Activated naive CD8-positive, alpha-beta T cell treated with anti-CD3 and anti-CD28 coated beads, Interleukin-2, amount 10 ng/mL, durations not matched to agents 7 days and 5 days (primary cell): ENCODE measurements around the gene SOS2. TPM values are rescaled to one million over a fixed set of nuclear protein-coding genes. Genes with fewer than 3 reads are reported as not detected.

Source experiments
- ATAC-seq: fragments of 150-1000 bp; cut with Tn5 transposase; one replicate; pipeline ENCODE4 v1.10.0; 2021; ENCODE audit warnings: low read depth, moderate library complexity
- POLR2A ChIA-PET: fragments of 350-600 bp; sonication (Branson Sonifier 250); formaldehyde crosslinking; loops from one replicate; lab custom pipeline; 2021; ENCODE audit warnings: antibody characterized with exemption; lab: Charles Lee
- DNase-seq: peaks from one replicate; pipeline ENCODE4 v3.0.0; 2021
- H3K27ac Mint-ChIP-seq: one replicate; pipeline ENCODE4 v1.8.0; 2022; ENCODE audit warnings: mild to moderate bottlenecking, mixed read lengths
- H3K27me3 Mint-ChIP-seq: one replicate; pipeline ENCODE4 v1.8.0; 2022; ENCODE audit warnings: mild to moderate bottlenecking, moderate library complexity, mixed read lengths
- H3K36me3 Mint-ChIP-seq: one replicate; pipeline ENCODE4 v1.8.0; 2021; ENCODE audit warnings: mild to moderate bottlenecking, mixed read lengths
- H3K4me1 Mint-ChIP-seq: one replicate; pipeline ENCODE4 v1.8.0; 2021; ENCODE audit warnings: mixed read lengths
- H3K4me3 Mint-ChIP-seq: one replicate; pipeline ENCODE4 v1.8.0; 2022; ENCODE audit warnings: mild to moderate bottlenecking, moderate library complexity, mixed read lengths
- H3K9me3 Mint-ChIP-seq: one replicate; pipeline ENCODE4 v1.8.0; 2021; ENCODE audit warnings: mixed read lengths
- total RNA-seq, 2 experiments: library from RNA; stranded (reverse); gene quantifications; one replicate each; pipeline ENCODE4 v1.2.3, GENCODE V29; 2021

Gene SOS2
- total RNA-seq, 2 experiments from 2014 or later, result 34.6 to 36.1 TPM

DNA sequence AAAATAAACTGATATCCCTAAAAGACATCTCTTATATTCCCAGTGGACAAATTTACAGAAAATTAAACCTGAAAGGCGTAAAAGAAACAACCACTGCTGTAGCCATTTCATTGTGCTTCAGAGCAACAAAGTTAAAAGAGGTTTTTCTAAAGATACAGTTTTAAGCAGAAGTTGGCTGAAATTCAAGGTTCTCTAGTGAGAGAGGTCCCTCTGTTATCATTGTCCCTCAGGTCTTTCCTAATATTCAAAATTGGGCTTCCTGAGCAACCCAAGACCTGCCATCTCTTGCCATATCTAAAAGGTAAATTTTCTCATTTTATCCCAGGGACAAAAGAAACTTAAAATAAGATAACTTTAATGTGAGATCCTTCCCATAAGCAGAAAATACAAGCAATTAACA is 10.7 kb upstream of the SOS2 start:
- no peaks in the 10 kb centered on the region for H3K9me3 Mint-ChIP-seq
- DNase-seq (no peak), ATAC-seq (no peak)
- no peaks in the 10 kb centered on the region for H3K27me3 Mint-ChIP-seq
- no peaks in the 10 kb centered on the region for H3K4me1 Mint-ChIP-seq
- H3K36me3 Mint-ChIP-seq, result peaks cover 8% of the 10 kb centered on the region
- POLR2A ChIA-PET, result interaction anchor here (1.0 kb wide), 1 partner anchor 69 kb away, joined by 3 read pairs; no protein-coding TSS in a partner anchor
- H3K27ac Mint-ChIP-seq, result no peak overlapping the region
- no peak overlapping the region for H3K4me3 Mint-ChIP-seq

- Mint-ChIP-seq H3K27me3 (no peaks in the 10 kb centered on the region), H3K36me3 (peaks cover 10% of the 10 kb centered on the region), H3K27ac (no peak overlapping the region), H3K4me3 (no peak overlapping the region), H3K4me1 (no peaks in the 10 kb centered on the region), H3K9me3 (peaks cover 6% of the 10 kb centered on the region)
- POLR2A ChIA-PET, result no interaction called here
- no peak for DNase-seq
- ATAC-seq, result no peak
Measured at GRCh38 chr14:50237427-50237826, 6.0 kb upstream of the SOS2 start.

DNA sequence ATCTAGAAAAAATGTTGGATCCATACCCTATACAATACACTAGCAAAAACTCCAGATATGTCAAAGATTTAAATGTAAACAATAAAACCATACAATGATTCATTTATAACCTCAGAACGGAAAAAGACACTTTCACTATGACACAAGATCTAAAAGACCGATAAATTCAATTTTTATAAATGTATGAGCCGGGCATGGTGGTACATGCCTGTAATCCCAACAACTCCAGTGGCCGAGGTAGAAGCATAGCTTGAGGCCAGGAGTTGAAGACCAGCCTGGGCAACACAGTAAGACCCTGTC is 2.5 kb upstream of the SOS2 start:
- ATAC-seq (no peak), DNase-seq (no peak)
- Mint-ChIP-seq H3K9me3 (peaks cover 6% of the 10 kb centered on the region), H3K4me1 (peaks cover 14% of the 10 kb centered on the region), H3K27me3 (no peaks in the 10 kb centered on the region), H3K36me3 (peaks cover 9% of the 10 kb centered on the region), H3K27ac (no peak overlapping the region), H3K4me3 (no peak overlapping the region)
- POLR2A ChIA-PET, result no interaction called here

- Mint-ChIP-seq H3K9me3 (peaks cover 6% of the 10 kb centered on the region), H3K4me3 (peak overlapping the region; percentile 3), H3K27ac (no peak overlapping the region), H3K27me3 (no peaks in the 10 kb centered on the region), H3K4me1 (peaks cover 17% of the 10 kb centered on the region), H3K36me3 (peaks cover 11% of the 10 kb centered on the region)
- ATAC-seq (no peak), DNase-seq (no peak)
- POLR2A ChIA-PET, result no interaction called here
Measured at GRCh38 chr14:50233166-50233950, 2.0 kb upstream of the SOS2 start.

DNA sequence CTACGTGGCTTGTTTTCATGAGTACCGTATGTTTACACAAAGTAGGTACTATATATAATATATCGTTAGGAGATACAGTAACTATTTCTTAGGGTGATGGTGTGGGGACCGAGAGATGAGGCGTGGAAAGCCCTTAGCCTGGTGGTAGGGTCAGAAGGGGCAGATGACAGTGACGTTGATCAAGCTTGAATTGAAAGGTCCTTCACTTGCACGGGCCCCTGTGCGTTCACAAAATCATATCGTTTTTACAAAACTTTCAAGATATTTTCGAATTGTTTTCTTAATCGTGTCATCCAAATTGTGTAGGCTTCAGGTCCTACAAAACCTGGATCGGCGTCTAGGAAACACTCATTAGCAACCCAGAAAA is 881 bp upstream of the SOS2 start:
- peaks cover 17% of the 10 kb centered on the region for H3K4me1 Mint-ChIP-seq
- no peaks in the 10 kb centered on the region for H3K27me3 Mint-ChIP-seq
- DNase-seq (no peak), ATAC-seq (no peak)
- peaks cover 13% of the 10 kb centered on the region for H3K36me3 Mint-ChIP-seq
- H3K27ac Mint-ChIP-seq, result peak overlapping the region; percentile 61
- peaks cover 6% of the 10 kb centered on the region for H3K9me3 Mint-ChIP-seq
- POLR2A ChIA-PET, result interaction anchor here (1.2 kb wide), 3 partner anchors 80 to 646 kb away, joined by 6 to 9 read pairs (median 7); partner anchors contain the start of gene RPS29
- H3K4me3 Mint-ChIP-seq, result peak overlapping the region; percentile 68

DNA sequence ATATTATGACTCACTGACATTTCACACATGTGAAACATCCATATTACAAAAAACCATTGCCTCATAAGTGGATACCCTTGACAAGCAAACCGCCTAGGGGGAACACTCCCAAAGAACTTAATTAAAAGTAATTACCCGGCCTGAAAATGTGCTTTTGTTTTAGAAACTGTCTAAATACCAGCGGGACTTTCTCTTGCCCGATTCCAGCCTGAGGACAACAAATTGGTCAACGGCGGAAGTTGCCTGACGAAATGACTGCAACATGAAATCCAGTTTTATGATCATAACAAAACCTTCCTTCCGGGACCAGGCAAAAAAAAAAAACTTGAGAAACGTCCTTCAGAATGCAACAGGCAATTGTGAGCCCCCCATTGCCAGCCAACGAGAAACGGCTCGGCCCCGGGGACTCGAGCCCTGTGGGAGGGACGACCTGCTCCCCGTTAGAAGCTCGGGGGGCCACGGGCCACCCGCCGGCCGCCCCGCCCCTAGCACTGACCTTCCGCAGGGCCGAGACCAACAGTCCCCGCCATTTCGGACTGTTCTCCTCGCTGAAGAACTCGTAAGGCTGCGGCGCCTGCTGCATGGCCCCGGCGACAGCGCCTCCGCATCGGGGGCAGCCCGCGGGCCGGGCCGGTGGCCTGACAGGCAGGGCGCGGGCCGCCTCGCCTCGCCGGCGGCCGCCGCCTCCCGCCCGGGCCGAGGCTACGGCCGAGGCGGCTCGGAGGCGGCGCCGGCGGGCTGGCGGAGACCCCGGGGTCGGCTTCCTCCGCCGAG is 490 bp downstream of the SOS2 start:
- Mint-ChIP-seq H3K27me3 (no peaks in the 10 kb centered on the region), H3K4me3 (peak overlapping the region; percentile 82), H3K4me1 (peaks cover 20% of the 10 kb centered on the region), H3K9me3 (peaks cover 6% of the 10 kb centered on the region), H3K36me3 (peaks cover 13% of the 10 kb centered on the region), H3K27ac (peak overlapping the region; percentile 96)
- ATAC-seq (peak; percentile 30), DNase-seq (no peak)
- POLR2A ChIA-PET, result interaction anchor here (1.0 to 1.2 kb wide), 4 partner anchors 82 to 645 kb away, joined by 3 to 9 read pairs (median 6); partner anchors contain the start of genes RPS29 and VCPKMT

DNA sequence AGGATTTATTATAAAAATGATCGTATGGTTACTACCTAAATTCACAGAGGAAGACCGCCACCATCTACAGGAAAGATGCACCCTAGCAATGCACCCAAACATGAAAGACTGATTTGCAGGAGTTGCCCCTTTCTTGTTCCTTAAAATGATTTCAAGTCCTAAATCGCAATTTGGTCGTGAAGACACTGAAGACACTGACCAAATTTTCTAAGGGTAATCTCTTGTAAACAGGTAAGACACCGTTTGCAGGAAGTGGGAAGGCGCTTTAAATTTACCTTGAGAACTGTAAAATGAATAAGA is 1.0 kb downstream of the SOS2 start:
- no peak for ATAC-seq

DNA sequence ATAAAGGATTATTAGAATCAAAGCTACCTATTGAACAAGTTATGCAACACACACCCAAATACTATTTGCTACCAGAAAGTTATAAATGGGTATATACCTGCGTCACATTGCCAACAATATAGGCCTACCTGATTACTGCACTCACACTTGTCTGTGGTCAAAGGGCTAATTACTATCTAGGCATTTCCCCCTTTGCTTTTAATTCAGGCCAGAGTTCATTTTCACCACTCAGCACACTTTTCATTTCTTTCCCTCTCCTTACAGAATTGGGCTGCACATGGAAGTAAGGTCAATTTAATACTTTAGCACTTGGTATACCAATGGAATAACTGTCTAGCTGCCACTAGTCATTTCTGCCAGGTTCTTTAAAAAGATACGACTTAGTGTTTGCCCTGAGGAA is 1.7 kb downstream of the SOS2 start:
- DNase-seq (no peak), ATAC-seq (no peak)
- H3K4me1 Mint-ChIP-seq, result peaks cover 22% of the 10 kb centered on the region
- POLR2A ChIA-PET, result no interaction called here
- H3K36me3 Mint-ChIP-seq, result peaks cover 5% of the 10 kb centered on the region
- peak overlapping the region; percentile 82 for H3K4me3 Mint-ChIP-seq
- H3K27me3 Mint-ChIP-seq, result no peaks in the 10 kb centered on the region
- no peaks in the 10 kb centered on the region for H3K9me3 Mint-ChIP-seq
- H3K27ac Mint-ChIP-seq, result peak overlapping the region; percentile 2

More for the DNA sequence above, 1.0 kb downstream of the SOS2 start:
- POLR2A ChIA-PET, result interaction anchor here (1.0 kb wide), 1 partner anchor 114 kb away, joined by 3 read pairs; the partner anchor contains the start of gene VCPKMT
- Mint-ChIP-seq H3K36me3 (peaks cover 9% of the 10 kb centered on the region), H3K4me3 (peak overlapping the region; percentile 82), H3K27ac (peak overlapping the region; percentile 96), H3K4me1 (peaks cover 22% of the 10 kb centered on the region), H3K27me3 (no peaks in the 10 kb centered on the region), H3K9me3 (peaks cover 3% of the 10 kb centered on the region)
- DNase-seq, result no peak

DNA sequence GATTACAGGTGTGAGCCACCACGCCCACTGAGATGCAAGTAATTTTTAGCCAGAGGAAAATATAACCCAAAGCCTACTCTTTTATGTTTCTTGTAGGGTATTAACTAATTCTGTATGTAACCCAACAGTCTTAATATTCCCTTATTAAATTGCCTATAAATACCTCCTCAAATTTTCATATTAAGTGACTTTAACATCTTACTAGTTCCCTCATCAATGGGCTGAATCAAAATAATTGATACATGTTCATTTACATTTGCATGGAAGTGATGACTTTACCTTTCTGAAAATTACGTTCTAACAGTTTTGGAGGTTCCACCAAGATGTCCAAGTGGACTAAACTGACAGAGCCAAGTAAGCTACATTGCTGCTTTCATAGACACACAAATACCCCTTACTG is 3.1 kb downstream of the SOS2 start:
- Mint-ChIP-seq H3K9me3 (no peaks in the 10 kb centered on the region), H3K4me1 (peaks cover 22% of the 10 kb centered on the region), H3K36me3 (peaks cover 9% of the 10 kb centered on the region), H3K27me3 (no peaks in the 10 kb centered on the region), H3K4me3 (peak overlapping the region; percentile 3), H3K27ac (no peak overlapping the region)
- ATAC-seq, result no peak
- DNase-seq, result no peak
- POLR2A ChIA-PET, result no interaction called here

DNA sequence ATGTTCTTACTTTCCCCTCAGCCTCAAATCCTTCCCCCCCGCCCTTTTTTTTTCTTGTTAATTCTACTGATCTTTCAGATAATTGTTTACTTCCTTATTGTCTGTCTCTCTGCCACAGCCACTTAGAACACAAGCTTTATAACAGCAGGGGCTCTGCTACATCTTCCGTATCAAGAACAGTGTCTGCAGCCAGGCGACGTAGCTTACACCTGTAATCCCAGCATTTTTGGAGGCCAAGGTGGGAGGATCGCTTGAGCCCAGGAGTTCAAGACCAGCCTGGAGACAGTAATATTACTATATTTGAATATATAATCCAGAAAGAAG is 5.4 kb downstream of the SOS2 start:
- Mint-ChIP-seq H3K4me1 (peaks cover 29% of the 10 kb centered on the region), H3K36me3 (peaks cover 18% of the 10 kb centered on the region), H3K27me3 (no peaks in the 10 kb centered on the region), H3K4me3 (no peak overlapping the region), H3K9me3 (no peaks in the 10 kb centered on the region), H3K27ac (no peak overlapping the region)
- no peak for DNase-seq
- POLR2A ChIA-PET, result no interaction called here
- no peak for ATAC-seq

- DNase-seq (no peak), ATAC-seq (no peak)
- Mint-ChIP-seq H3K4me3 (no peak overlapping the region), H3K36me3 (peaks cover 18% of the 10 kb centered on the region), H3K4me1 (peaks cover 28% of the 10 kb centered on the region), H3K27ac (no peak overlapping the region), H3K9me3 (no peaks in the 10 kb centered on the region), H3K27me3 (no peaks in the 10 kb centered on the region)
- POLR2A ChIA-PET, result no interaction called here
Measured at GRCh38 chr14:50225067-50225973, 6.1 kb downstream of the SOS2 start.

DNA sequence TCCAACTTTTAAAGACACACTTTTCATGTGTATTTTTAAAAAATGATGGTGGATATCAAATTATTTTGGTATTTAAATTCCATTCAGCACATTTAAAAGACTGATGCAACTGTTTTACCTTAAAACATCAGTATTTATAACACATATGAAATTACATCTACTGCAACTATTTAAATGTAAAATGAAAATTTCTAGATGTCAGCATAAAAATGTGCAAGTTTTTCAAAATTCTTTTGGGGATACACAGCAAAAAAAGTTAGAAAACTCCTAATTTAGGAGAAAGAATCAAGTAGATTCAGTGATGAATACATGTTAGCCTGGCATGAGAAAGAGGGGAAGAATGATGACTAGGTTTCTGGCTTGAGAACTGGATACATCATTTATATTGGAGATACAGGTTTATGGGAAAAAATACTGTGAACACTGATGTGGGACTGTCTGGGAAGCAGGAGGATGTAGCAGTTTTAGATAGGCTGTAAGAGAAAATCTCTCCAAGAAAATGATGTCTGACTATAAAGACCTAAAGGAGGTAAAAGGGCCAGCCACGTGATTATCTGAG is 9.2 kb downstream of the SOS2 start:
- no peak overlapping the region for H3K27ac Mint-ChIP-seq
- H3K4me1 Mint-ChIP-seq, result peaks cover 17% of the 10 kb centered on the region
- H3K27me3 Mint-ChIP-seq, result no peaks in the 10 kb centered on the region
- no peak overlapping the region for H3K4me3 Mint-ChIP-seq
- ATAC-seq (no peak), DNase-seq (no peak)
- peaks cover 18% of the 10 kb centered on the region for H3K36me3 Mint-ChIP-seq
- POLR2A ChIA-PET, result no interaction called here
- no peaks in the 10 kb centered on the region for H3K9me3 Mint-ChIP-seq

DNA sequence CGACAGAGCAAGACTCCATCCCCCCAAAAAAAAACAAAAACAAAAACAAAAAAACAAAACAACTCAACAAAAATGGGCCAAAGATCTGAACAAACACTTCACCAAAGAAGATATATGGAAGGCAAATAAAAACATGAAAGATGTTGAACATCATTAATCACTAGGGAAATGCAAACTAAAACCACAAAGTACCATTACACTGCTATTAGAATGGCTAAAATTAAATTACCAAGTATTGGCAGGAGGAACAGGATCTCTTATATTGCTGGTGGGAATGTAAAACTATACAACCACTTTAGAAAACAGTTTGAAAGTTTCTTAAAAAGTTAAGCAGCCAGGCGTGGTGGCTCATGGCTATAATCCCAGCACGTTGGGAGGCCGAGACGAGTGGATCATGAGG is 12.9 kb downstream of the SOS2 start:
- H3K27me3 Mint-ChIP-seq, result no peaks in the 10 kb centered on the region
- H3K27ac Mint-ChIP-seq, result no peak overlapping the region
- peaks cover 13% of the 10 kb centered on the region for H3K36me3 Mint-ChIP-seq
- POLR2A ChIA-PET, result no interaction called here
- H3K4me3 Mint-ChIP-seq, result no peak overlapping the region
- no peaks in the 10 kb centered on the region for H3K9me3 Mint-ChIP-seq
- ATAC-seq (no peak), DNase-seq (no peak)
- H3K4me1 Mint-ChIP-seq, result peaks cover 12% of the 10 kb centered on the region
